Activated CD8-positive, alpha-beta memory T cell treated with anti-CD3 and anti-CD28 coated beads for 24 hours (primary cell): ENCODE results near the gene GJB6.

Experiments
- DNase-seq: peaks from one replicate; pipeline ENCODE4 v3.0.0-alpha.2; 2020

The GJB6 gene

GRCh38 chr13:20222553-20222952, 9.6 kb downstream of the GJB6 start:
- DNase-seq = no peak

DNA sequence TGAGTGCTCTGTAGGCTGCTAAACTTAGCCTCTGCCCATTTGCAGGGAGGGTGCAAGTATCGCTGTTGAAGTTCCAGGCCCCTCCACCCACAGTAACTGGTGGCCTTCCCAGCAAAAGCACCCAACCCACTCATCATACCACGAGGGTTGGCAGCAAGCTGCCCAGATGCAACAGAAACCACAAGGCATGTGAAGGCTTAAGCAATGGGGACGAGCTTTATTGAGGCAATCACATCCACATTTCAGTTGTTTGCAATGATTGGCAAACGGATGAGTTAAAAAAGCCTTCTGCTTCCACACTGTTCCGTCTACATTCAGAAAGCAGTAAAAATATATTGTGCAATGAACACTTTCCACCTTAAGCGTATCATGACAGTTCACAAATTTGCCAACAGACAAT, 10.3 kb downstream of the GJB6 start:
- no peak for DNase-seq

DNA sequence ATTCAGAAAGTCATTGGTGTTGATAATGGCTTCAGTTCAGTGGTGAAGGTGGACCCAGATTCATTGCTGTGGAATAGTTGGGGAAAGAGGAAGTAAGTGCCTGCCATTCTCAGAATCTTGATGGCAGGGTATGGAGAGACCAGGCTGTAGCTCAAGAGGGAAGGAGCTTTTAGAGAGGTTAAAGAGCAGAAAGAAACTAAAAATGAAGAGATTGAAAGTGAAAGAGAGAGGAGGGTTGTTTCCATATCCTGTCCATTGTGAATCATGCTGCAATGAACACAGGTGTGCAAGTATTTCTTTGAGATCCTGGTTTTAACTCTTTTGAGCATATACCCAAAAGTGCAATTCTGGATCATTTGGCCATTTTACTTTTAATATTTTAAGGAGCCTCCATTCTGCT, 12.5 kb downstream of the GJB6 start:
- DNase-seq = no peak

GRCh38 chr13:20217168-20217567, 15.0 kb downstream of the GJB6 start:
- no peak for DNase-seq

DNA sequence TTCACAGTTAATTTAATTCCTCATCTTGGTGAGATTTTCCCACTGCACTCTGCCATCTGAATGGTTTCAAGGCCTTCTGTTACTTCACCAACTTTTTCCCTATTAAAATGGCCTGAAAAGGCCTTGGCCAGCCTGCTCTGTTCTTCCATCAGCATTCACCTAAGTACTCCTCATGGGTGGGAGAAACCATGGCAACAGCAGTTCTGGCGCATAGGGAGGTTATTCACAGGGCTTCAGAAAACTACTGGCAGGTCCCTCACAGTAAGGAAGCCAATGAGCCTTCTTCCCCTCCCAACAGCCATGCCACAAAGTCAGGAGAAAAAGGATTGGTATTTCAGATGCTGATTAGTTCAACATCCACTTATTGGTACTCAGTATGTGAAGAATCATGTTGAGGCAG, 22.2 kb downstream of the GJB6 start:
- no peak for DNase-seq

DNA sequence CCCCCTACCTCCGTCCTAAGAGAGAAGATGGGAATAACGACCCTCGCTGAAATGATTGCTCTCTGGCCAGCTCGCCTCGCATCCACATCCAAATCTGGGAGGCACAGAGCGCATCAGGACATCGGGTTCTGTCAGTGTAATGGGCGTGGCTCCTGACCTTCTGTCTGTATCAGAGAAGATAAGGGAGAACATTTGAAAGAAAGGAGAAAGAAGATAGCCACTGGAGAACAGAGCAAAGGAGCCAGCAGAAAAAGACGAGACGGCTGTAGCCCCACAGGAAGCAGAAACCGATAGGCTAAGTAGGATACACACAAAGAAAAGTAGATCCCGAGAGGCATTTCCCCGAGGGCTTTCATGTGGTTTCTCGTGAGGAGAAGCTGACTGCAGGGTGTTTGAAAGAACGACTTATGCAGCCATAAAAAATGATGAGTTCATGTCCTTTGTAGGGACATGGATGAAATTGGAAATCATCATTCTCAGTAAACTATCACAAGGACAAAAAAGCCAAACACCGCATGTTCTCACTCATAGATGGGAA, 25.4 kb downstream of the GJB6 start:
- no peak for DNase-seq

GRCh38 chr13:20206065-20206697, 25.9 kb downstream of the GJB6 start:
- DNase-seq = no peak

DNA sequence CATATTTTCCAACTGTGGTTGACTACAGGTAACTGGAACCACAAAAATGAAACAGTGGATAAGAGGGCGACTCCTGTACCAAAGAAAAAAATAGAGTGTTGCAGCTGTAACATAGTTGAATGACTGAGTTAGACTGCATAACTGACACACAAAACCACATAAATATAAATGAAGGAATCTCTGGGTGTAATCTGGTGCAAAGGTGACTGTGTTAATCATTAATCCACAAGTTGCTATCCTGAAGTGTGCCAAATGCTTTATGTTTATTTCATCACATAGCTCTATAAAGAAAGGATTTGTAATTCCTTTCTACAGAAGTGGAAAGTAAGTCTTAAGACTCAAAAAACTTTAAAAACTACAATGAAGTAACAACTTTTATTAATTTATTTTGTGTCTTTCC, 33.3 kb downstream of the GJB6 start:
- DNase-seq = no peak

GRCh38 chr13:20197361-20197834, 34.7 kb downstream of the GJB6 start:
- DNase-seq = no peak

DNA sequence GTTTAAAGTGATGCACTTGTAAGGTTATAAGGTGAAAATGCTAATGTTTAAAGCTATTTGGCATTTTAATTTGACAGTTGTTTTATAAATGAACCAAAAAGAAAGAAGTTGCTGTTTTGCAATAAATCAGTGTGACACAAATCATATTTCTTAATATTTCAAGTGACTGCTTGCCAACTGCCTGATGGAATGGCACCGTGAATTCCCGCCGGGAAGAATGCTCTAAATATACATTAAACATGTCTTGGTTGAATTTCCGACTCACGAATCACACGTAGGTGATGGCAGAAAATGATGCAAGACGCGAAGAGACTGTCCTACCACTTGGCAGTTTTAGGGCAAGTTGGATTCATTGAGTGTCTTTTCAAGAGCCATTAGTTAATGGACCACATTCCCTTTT, 36.3 kb downstream of the GJB6 start:
- no peak for DNase-seq

DNA sequence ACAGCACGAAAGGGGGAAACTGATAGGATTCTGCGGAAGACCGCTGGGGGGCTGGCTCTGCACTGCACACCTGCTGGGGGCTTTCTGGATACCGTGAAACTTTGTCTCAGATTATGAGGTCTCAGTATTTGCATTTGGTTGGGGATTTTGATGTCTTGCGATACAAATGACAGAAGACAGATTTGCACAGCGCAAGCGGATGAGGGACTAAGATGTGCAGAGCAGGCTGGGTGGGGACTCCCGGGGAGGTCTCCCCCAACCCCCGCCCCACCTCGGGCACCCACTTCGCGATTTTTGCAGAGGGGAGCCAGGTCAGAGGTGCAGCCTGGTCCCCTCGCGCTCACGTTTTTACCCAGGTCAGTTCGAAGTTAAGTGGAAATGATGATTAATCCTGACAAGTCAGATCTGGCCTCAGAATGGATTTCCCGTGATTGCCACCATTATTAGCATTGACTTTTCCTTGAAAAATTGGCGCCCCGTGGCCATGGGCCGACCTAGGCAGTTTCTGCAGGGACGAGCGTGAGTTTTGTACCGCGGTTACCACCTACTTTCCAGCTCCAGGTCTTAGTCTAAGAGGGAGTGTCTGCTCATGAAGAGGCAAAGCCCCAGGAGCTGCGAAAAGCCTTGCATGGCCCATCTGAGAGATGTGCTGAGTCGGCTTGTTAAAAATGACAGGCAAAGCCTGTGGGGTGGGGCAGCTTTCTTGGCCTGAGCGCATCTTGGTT, 38.0 kb downstream of the GJB6 start:
- DNase-seq = peak; percentile 68

DNA sequence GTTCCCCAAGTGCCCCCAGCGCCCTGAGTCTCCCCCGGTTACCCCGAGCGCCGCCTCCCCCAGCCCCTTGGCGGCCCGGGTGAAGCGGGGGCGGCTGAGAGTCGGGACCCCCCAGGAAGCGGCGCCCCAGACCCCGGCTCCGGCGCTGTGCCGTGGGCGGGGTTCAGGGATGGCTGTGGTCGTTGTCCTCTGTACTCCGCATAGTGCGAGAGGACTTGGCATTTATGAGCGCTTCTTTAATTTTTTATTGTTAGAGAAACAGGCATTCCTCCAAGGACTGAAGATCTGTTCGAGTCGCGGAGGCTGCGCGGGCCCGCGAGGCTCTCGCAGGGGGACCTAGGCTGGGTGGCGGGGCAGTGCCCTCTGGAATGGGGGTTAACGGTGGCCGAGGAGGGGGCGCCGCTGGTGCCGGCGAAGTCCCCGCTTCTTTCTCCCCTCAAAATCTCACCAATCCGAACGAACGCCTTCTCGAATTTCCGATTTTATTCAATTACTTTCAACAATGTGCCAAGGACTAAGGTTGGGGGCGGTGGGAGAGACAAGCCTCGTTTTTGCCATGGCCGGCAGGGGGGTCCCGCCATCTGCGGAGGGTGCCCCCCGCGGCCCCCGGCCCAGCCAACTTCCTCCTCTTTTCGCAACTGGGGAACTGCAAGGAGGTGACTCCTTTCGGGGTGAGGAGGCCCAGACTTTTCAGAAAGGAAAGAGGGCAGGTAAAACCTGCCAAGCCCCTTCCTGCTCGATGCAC, 38.8 kb downstream of the GJB6 start:
- DNase-seq = peak; percentile 66

DNA sequence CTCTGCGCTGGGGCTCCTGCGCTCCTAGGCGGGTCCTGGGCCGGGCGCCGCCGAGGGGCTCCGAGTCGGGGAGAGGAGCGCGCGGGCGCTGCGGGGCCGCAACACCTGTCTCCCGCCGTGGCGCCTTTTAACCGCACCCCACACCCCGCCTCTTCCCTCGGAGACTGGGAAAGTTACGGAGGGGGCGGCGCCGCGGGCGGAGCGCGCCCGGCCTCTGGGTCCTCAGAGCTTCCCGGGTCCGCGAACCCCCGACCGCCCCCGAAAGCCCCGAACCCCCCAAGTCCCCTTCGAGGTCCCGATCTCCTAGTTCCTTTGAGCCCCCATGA, 39.3 kb downstream of the GJB6 start, which contains the start of gene GJB2:
Gene GJB2, minus strand, starts transcription at position 103 of the 326 bp plus-strand sequence. CDS start 3,357 bp downstream, outside the sequence.
- no peak for DNase-seq

GRCh38 chr13:20192158-20192835, 39.8 kb downstream of the GJB6 start:
- DNase-seq = no peak

- no peak for DNase-seq
Measured at GRCh38 chr13:20191311-20192157, 40.6 kb downstream of the GJB6 start.

GRCh38 chr13:20190481-20191310, 41.4 kb downstream of the GJB6 start:
- DNase-seq = no peak

DNA sequence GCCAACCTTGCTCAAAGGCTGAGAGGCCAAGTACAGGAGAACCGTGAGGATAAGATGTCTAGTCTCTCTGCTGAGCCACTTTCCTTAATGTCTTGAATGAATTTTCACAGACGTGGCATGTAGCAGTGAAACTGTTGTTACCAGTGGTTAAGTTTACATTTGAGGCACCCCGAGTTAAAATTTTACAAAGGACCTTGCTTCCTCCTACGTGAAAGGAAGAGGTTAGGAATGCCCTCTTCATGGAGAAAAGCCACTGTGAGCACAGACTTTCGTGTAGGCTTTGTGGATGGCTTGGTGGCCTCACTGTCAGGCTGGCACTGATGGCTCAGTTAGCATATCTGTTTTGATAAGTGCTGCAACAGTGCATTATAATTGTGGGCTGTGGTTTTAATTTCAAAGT, 42.0 kb downstream of the GJB6 start:
- no peak for DNase-seq

- DNase-seq = no peak
Measured at GRCh38 chr13:20188667-20189553, 43.2 kb downstream of the GJB6 start.

GRCh38 chr13:20186771-20187170, 45.3 kb downstream of the GJB6 start:
- DNase-seq = no peak
